Hepatocyte (in vitro differentiated cells): ENCODE results near the gene RAB5A. TPM values are rescaled to one million over a fixed set of nuclear protein-coding genes. Genes with fewer than 3 reads are reported as not detected.
"Not testable (repeated sequence)": the region's sequence is repeated elsewhere in the genome, so short reads cannot be mapped to it uniquely, and the experiment has no call there.

Experiments
- DNase-seq: peaks from one replicate; pipeline ENCODE4 v3.0.0-alpha.2; 2016; ENCODE audit warnings: low spot score
- H2AFZ ChIP-seq: fragments of 200-600 bp; sonication (generic); 2 replicates; pipeline ENCODE4 v1.6.0; 2016; ENCODE audit warnings: antibody characterized with exemption, mild to moderate bottlenecking
- H3K27ac ChIP-seq: fragments of 200-600 bp; sonication (generic); 2 replicates; pipeline ENCODE4 v1.5.1; 2016; ENCODE audit warnings: mild to moderate bottlenecking
- H3K27me3 ChIP-seq: fragments of 200-600 bp; sonication (generic); 2 replicates; pipeline ENCODE4 v1.6.1; 2016
- H3K36me3 ChIP-seq: fragments of 200-600 bp; sonication (generic); replicated peaks from 2 replicates; pipeline ENCODE4 v1.5.1; 2016; ENCODE audit warnings: low read depth; ENCODE audit not compliant: insufficient read depth
- H3K4me1 ChIP-seq: fragments of 200-600 bp; sonication (generic); 2 replicates; pipeline ENCODE4 v1.5.1; 2016; ENCODE audit warnings: mild to moderate bottlenecking, moderate library complexity; ENCODE audit not compliant: insufficient read depth
- H3K4me2 ChIP-seq: fragments of 200-600 bp; sonication (generic); 2 replicates; pipeline ENCODE4 v1.6.0; 2016
- H3K4me3 ChIP-seq: fragments of 200-600 bp; sonication (generic); 2 replicates; pipeline ENCODE4 v1.5.1; 2016; ENCODE audit warnings: mild to moderate bottlenecking
- H3K79me2 ChIP-seq: fragments of 200-600 bp; sonication (generic); 2 replicates; pipeline ENCODE4 v1.6.0; 2017; ENCODE audit warnings: mild to moderate bottlenecking
- H3K9me2 ChIP-seq: fragments of 200-600 bp; sonication (generic); replicated peaks from 2 replicates; pipeline ENCODE4 v1.6.0; 2017; ENCODE audit warnings: mild to moderate bottlenecking; ENCODE audit not compliant: insufficient read depth
- H3K9me3 ChIP-seq: fragments of 200-600 bp; sonication (generic); 2 replicates; pipeline ENCODE4 v1.5.1; 2016; ENCODE audit warnings: low read depth, mild to moderate bottlenecking
- H4K20me1 ChIP-seq: fragments of 200-600 bp; sonication (generic); 2 replicates; pipeline ENCODE4 v1.6.0; 2016; ENCODE audit warnings: mild to moderate bottlenecking; ENCODE audit not compliant: insufficient read depth, poor library complexity, severe bottlenecking
- CTCF ChIP-seq: fragments of 200-600 bp; sonication (generic); IDR thresholded peaks from 2 replicates; pipeline ENCODE4 v1.5.1; 2016; ENCODE audit warnings: antibody characterized with exemption, mild to moderate bottlenecking; ENCODE audit not compliant: poor library complexity
- EZH2 ChIP-seq: fragments of 200-600 bp; sonication (generic); IDR thresholded peaks from 2 replicates; pipeline ENCODE4 v1.6.1; 2016; ENCODE audit warnings: antibody characterized with exemption, mild to moderate bottlenecking, borderline replicate concordance
- EZH2phosphoT487 ChIP-seq: fragments of 200-600 bp; sonication (generic); IDR thresholded peaks from one replicate; pipeline ENCODE4 v1.6.1; 2018; ENCODE audit warnings: antibody characterized with exemption, mild to moderate bottlenecking, low read depth, moderate library complexity; ENCODE audit not compliant: unreplicated experiment, severe bottlenecking
- WGBS: methylation state at CpG from one replicate; pipeline ENCODE4 v1.1.6; 2016; ENCODE audit warnings: low lambda C conversion rate; ENCODE audit errors: missing lambda C conversion rate; 5-methylcytosine and 5-hydroxymethylcytosine counted together
- polyA plus RNA-seq: library from polyadenylated mRNA; unstranded; fragments of >200 nt; fragmentation: Nextera tagmentation; extraction: Ambion mirVana; gene quantifications from 2 replicates; pipeline ENCODE4 v1.2.1, GENCODE V29; 2016
- total RNA-seq: library from RNA; depleted of rRNA; stranded (reverse); fragments of >200 nt; gene quantifications from 2 replicates; pipeline ENCODE4 v1.2.3, GENCODE V29; 2014

Gene RAB5A
- total and polyA plus RNA-seq, 2 experiments from 2014 or later, result 72.2 to 76.1 TPM

DNA sequence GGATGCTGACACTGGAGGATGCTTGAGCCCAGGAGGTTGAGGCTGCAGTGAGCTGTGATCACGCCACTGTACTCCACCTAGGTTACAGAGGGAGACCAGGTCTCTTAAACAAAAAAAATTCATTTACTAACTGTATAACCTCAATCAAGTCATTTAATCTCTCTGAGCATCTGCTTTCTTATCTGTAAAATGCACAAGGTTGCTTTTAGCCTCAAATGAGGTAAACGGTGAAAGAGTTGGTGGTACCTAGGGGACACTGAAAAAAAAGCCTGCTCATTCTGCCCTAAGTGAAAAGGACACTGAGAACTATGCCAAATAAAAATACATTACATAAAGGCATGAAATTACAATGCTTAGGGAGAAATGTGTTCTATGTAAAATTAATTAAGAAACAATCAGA, 61.7 kb downstream of the RAB5A start:
- H3K4me2 ChIP-seq, result no peak overlapping the region
- H2AFZ ChIP-seq, result no peak overlapping the region
- no peak overlapping the region for H3K4me3 ChIP-seq
- no peak for DNase-seq
- H3K9me2 ChIP-seq, result no peaks in the 10 kb centered on the region
- WGBS, result 72% methylated on average over 2 of the region's 2 CpGs
- H3K9me3 ChIP-seq, result no peaks in the 10 kb centered on the region
- no peaks in the 10 kb centered on the region for H4K20me1 ChIP-seq
- no peaks in the 10 kb centered on the region for H3K79me2 ChIP-seq
- no peaks in the 10 kb centered on the region for H3K36me3 ChIP-seq
- H3K4me1 ChIP-seq, result no peaks in the 10 kb centered on the region
- no peak overlapping the region for H3K27ac ChIP-seq
- TF ChIP-seq CTCF, result no peak
- TF ChIP-seq EZH2, result no peak
- TF ChIP-seq EZH2phosphoT487, result no peak
- H3K27me3 ChIP-seq, result no peaks in the 10 kb centered on the region

DNA sequence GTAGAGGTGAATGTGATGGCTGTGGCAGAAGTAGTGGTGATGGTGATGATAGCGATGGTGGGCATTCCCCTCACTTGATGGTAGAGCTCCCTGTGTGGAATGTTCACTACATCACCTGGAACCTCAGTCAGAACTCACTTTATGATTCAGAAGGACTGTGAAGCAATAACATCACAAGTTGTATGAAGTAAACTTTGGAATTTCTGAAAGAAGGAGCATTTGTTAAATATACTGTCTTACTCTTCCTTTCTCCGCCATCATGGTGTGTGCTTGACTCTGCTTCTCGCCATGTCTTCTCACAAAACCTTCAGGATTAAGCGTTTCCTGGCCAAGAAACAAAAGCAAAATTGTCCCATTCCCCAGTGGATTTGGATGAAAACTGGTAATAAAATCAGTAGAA, 65.3 kb downstream of the RAB5A start, which contains the start of gene PP2D1:
Gene PP2D1 (minus strand): TSS at position 101 of the 400 bp plus-strand sequence. CDS start 192 bp downstream, outside the sequence.
- Histone ChIP-seq H3K79me2 (no peaks in the 10 kb centered on the region), H3K27ac (no peak within 1 kb of the TSS), H3K4me2 (no peak within 1 kb of the TSS), H3K27me3 (no peaks in the 10 kb centered on the region), H3K4me3 (no peak within 1 kb of the TSS), H3K9me3 (no peaks in the 10 kb centered on the region), H2AFZ (no peak within 1 kb of the TSS), H4K20me1 (no peaks in the 10 kb centered on the region), H3K4me1 (no peaks in the 10 kb centered on the region), H3K9me2 (no peaks in the 10 kb centered on the region), H3K36me3 (no peaks in the 10 kb centered on the region)
- no peak for DNase-seq
- WGBS, result 97% methylated on average over 4 of the region's 4 CpGs
- TF ChIP-seq EZH2phosphoT487 (no peak), CTCF (no peak), EZH2 (no peak)

GRCh38 chr3:20013396-20013795, 66.5 kb downstream of the RAB5A start:
- H3K27ac ChIP-seq, result no peak overlapping the region
- WGBS, result 88% methylated on average over 1 of the region's 1 CpG
- no peaks in the 10 kb centered on the region for H4K20me1 ChIP-seq
- no peaks in the 10 kb centered on the region for H3K9me2 ChIP-seq
- no peak for DNase-seq
- no peaks in the 10 kb centered on the region for H3K4me1 ChIP-seq
- no peaks in the 10 kb centered on the region for H3K79me2 ChIP-seq
- H3K9me3 ChIP-seq, result no peaks in the 10 kb centered on the region
- H3K4me2 ChIP-seq, result no peak overlapping the region
- no peak for TF ChIP-seq CTCF
- no peak for TF ChIP-seq EZH2phosphoT487
- TF ChIP-seq EZH2, result no peak
- no peaks in the 10 kb centered on the region for H3K36me3 ChIP-seq
- H2AFZ ChIP-seq, result no peak overlapping the region
- H3K4me3 ChIP-seq, result no peak overlapping the region
- no peaks in the 10 kb centered on the region for H3K27me3 ChIP-seq

GRCh38 chr3:20015525-20015924, 68.6 kb downstream of the RAB5A start:
- Histone ChIP-seq H3K27me3 (no peaks in the 10 kb centered on the region), H3K36me3 (no peaks in the 10 kb centered on the region), H2AFZ (no peak overlapping the region), H3K9me2 (no peaks in the 10 kb centered on the region), H4K20me1 (no peaks in the 10 kb centered on the region), H3K9me3 (no peaks in the 10 kb centered on the region), H3K4me1 (no peaks in the 10 kb centered on the region), H3K4me2 (no peak overlapping the region), H3K79me2 (no peaks in the 10 kb centered on the region), H3K27ac (no peak overlapping the region), H3K4me3 (no peak overlapping the region)
- no peak for DNase-seq
- 95% methylated on average over 1 of the region's 1 CpG for WGBS
- no peak for TF ChIP-seq EZH2
- TF ChIP-seq CTCF, result no peak
- TF ChIP-seq EZH2phosphoT487, result no peak

DNA sequence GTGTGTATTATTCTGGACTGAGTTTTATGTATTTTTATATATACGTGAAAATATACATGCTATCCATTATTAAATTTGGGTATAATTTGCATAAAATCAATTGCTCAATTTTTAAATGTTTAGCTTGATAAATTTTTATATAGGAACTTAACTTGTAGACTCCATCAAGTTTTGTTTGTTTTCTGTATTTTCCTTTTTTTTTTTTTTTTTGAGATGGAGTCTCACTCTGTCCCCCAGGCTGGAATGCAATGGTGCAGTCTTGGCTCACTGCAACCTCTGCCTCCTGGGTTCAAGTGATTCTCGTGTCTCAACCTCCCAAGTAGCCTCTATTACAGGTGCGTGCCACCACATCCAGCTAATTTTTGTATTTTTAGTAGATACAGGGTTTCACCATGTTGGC, 69.2 kb downstream of the RAB5A start:
- not testable (repeated sequence) for H3K27ac ChIP-seq, H3K36me3 ChIP-seq, H3K4me2 ChIP-seq, H3K4me1 ChIP-seq, H3K4me3 ChIP-seq, H3K9me2 ChIP-seq, H3K27me3 ChIP-seq, H4K20me1 ChIP-seq, DNase-seq, H3K9me3 ChIP-seq, H3K79me2 ChIP-seq, H2AFZ ChIP-seq
- WGBS, result 89% methylated on average over 3 of the region's 3 CpGs
